GM21515 (cell line): ENCODE measurements around the gene RFNG.

Experiments
- ATAC-seq: cut with Tn5 transposase; IDR thresholded peaks from one replicate; pipeline ENCODE4 v1.9.1; 2021; ENCODE audit not compliant: unreplicated experiment

Gene RFNG, protein sequence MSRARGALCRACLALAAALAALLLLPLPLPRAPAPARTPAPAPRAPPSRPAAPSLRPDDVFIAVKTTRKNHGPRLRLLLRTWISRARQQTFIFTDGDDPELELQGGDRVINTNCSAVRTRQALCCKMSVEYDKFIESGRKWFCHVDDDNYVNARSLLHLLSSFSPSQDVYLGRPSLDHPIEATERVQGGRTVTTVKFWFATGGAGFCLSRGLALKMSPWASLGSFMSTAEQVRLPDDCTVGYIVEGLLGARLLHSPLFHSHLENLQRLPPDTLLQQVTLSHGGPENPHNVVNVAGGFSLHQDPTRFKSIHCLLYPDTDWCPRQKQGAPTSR

DNA sequence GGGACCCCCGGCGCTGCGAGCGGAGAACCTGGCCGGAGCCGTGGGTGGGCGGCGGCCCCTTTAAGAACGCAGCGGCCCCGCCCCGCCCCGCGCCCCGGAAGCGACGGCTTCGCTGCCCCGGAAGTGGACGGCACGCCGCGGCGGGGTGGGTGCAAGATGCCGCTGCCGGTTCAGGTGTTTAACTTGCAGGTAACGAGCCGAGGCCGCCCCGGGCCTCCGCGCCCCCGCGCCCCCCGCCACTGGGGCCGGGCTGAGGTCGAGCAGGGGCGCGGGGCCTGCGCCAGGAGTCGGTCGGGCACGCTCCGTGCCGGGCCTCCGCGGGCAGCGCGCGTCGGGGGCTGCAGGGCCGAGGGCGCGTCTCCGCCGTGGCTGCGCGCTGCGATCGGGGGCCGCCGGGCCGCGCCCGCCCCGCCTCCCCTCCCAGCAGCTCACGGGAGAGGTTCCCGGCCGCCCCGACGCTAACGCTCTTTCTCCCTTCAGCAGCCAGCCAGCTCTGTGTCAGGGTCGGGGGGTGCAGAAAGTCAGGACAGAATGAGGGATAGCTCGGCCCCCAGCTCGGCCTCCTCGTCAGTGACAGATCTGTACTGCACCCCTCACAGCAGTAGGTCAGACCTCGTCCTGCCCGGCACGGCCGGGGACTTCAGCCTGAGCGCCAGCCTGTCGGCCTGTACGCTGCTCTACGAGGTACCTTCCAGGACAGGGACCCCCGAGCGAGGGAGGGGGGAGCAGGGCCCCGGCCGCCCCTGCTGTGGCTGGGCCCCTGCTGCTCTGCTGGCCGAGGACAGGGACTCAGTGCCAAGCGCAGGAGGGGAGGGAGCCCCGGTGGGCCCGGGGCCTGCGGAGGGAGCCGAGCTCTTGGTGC lies at the start of gene RFNG, which contains the start of gene GPS1:
Gene RFNG (minus strand): TSS at position 36 of the 862 bp plus-strand sequence. CDS start 45 bp downstream, outside the sequence.
Gene GPS1 (plus strand): TSS at position 123 of the 862 bp plus-strand sequence. CDS start 34 bp downstream, at position 157.
- no peak for ATAC-seq

DNA sequence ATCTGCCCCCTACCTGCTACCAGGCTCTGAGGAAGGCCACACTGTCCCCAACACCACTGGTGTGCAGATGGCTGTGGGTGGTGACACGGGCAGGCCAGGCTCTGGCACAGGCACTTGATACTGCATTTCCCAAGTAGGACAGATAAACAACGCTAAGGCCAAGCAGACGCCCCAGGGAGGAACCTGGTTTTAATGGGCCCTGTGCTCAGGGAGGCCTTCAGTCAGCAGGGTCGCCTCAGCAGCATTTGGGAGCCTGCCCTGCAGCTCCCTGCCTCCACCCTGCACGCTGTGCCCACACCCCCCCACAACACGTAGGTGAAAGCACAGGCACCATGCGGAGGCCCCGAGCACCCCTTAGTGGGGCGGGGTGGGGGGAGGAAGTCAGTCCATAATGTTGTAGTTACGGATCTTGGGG lies 49.7 kb upstream of the RFNG start:
- ATAC-seq: no peak

DNA sequence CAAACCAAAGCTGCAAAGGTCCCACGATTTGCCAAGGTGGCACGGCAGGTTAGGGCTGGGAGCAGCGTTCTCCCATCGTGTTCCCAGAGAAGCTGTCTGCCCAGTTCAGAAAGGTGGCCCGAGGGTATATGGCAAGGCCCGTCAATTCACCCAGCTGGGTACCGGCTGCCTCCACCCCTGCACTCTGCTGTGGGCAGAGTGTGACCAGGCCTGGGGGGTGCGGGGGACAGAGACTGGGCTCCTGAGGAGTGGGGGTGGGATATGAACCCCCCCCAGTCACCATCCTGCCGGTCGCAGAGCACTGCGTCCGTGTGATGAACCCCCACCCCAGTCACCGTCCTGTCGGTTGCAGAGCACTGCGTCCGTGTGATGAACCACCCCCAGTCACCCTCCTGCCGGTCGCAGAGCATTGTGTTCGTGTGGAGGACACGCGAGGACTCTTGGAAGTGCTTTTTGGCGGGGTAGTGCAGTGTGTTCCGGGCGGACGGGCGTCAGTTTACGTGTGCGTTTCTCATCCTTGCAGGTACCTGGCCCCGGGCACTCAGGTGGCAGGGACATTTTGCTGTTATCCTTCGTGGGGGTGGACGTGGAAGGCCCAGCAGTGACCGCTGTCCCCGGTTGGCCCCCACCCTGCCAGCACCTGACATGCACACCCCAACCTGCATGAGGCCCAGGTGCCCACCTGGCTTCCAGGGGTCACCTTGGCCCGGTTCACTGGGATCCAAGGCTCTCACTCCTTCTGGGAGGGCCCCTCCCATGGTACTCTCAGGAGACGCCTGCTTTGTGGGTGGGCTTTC lies 49.1 kb upstream of the RFNG start:
- ATAC-seq: no peak

DNA sequence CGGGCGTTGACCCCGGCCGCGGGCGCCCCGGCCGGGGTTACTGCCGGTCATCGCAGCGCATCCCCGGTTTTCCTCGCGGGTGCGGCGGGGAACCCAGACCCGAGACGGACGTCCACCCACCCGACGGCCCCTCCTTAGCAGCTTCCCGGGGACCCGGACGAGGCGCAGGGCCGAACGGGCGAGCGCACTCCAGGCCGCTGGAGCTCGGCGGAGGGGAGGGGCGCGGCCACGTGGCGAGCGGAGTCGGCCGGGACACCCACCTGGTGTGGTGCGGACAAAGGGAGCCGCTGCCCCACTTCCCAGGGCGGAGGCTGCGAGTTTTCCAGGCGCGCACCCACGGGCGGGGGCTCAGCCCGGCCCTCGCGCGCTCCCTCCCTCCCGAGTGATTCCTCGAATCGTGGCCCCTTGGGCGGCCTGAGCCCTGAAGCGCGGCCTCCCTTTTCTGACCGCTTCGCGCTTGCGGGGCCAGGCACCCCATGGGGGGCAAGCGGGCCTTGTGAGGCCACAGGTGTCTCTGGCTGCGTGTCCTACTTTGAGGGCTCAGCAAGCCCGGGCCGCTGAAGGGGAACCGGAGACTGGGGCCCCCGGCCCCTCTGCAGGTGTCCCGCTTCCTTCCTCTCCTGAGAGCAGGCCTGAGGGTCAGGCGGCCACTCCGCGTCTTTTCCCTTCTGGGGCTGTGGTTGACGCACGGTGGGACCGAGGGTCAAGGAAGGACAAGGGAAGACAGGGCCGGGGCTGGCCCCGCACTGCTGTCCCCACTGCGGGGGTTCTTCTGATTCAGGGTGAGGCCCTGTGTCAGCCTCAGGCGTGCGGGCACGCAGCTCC lies 47.5 kb upstream of the RFNG start:
- ATAC-seq: peak; percentile 6

DNA sequence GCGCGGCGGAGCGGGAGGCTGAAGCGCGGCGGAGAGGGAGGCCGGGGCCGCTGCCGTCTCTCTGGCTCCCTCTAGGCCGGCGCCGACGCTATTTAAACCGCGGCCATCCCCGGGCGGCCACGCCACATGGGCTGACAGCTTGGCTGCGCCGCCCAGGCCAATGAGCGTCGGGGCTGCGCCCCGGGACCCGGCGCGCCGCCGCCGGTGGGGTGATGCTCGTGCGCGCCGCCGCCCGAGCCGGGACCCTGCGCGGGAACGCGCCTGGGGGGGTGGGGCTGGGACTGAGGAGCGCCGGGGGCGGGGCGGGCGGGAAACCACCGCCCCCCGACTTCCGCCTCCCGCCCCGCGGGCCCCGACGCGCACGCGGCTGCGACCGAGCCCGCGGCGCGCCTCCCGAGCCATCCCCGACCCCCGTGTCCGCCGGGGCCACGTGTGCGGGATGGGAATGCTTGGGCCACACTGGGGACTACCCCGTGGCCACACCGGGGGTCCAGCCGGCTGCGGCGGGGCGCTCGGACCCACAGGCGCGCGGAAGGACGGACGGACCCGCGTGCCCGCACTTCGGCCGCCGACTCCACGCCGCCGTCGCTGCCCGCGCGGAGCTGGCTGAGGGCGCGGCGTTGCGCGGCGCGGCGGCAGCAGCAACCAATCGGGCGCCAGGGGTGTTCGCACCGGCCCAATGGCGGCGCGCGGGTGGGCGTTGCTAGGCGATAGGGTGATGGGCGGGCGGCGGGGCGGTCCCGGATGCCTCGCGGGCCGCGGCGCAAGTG lies 46.7 kb upstream of the RFNG start, which contains the start of gene FASN:
Gene FASN (minus strand): TSS at position 68 of the 770 bp plus-strand sequence. CDS start 1,791 bp downstream, outside the sequence.
- ATAC-seq: peak; percentile 60

DNA sequence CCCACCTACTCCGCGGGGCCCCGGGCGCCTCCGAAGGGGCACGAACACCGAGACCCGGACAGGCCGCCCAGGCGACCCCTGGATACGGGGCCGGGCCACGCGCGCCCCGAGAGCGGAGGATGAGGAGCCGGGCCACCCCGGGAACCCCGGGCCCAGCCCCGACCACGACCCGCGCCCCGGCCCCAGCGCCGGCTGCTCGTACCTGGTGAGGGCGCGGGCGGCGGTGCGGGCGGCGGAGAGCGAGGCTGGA lies 46.2 kb upstream of the RFNG start:
- ATAC-seq: peak; percentile 33

DNA sequence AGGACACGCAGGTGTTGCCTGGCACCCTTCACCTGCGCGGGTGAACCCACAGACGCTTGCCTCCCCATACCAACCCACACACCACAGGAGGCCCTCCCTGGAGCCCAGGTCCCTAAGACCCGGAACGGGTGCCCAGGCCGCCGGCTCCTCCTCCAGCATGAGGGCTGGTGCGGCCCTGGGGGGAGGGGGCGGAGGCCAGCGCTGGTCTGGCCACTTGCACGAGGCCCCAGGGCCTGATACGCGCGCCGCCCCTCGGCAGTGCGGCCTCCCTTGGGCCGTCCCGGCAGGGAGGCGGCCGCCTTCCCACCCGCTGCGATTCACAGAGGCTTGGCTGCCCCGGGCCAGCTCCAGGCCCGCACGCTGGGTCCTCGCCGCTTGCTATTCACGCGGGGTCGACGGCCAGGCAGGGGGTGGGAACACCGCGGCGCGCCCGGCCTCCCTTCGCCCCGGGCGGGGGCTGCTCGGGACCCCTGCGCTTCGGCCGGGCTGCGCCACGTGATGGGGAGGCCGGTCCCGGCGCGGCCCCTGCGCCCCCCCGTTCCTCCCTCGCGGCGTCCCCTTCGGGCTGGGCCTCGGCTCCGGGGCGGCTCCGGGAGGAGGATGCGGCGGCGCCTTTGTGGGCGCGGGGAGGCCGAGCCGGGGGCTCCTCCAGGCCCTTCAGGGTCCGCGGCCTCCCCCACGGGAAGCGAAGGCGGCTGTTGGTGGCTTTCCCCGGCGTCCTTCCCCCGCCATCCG lies 45.7 kb upstream of the RFNG start:
- peak; percentile 5 for ATAC-seq

DNA sequence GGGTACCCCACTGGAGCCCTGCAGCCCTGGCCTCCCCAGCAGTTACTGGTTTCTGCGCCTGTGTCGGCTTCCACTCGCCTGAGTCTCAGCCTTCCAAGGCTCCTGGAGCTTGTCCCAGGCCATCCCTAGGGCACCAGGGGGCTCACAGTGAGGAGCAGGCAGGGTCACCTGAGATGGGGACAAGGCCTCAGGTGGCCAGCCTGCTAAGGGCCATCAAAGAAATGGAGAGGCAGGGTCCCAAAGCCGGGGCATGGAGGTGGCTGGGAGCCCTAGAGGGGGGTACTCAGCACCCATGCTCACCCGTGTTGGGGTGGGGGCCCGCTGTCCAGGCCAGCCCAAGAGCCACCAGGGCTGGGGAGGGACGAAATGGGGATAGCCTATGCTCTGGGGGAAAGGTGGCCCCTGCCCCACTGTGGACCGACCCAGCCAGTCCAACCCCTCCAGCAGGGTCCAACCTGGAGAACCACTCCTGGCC lies 45.1 kb upstream of the RFNG start:
- no peak for ATAC-seq

DNA sequence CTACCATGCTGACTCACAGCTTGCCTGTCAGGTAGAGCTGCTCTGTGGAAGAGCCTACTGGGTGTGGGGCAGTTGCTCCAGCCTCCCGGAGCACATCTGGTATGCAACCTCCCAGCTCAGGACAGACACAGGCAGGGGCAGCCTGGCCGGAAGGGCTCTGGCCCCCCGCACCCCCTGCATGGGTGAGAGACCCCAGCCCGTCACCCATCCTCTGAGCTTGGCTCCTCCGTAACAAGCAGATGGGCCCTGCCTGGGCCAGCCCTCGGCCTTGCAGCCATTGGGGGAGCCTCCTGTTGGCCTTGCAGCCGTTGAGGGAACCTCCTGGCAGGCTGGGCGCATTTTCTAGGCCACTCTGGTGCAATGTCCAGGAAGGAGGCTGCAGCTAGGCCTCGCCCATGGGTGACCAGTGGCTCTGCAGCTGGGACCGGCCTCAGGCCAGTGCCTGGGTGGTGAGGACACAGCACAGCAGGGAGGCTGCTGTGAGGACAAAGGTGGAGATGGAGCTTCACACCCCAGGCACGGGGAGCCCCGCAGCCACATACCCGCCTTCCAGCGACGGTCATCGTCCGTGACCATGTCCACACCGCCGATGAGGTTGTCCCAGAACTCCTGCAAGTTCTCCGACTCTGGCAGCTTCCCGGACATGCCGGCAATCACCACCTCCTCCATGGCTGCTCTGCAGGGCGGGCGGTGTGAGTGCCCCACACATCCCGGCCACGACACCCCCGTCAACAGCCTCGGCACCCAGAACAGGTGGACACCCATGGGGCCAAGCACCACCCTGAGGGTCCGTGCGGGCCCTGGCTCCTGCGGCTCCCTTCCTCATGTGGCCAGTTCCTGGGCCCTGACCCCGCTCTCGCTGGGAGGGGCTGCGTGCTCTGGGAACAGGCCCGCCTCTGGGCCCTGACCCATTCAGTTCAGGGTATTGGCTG lies 44.4 kb upstream of the RFNG start:
- ATAC-seq: no peak

DNA sequence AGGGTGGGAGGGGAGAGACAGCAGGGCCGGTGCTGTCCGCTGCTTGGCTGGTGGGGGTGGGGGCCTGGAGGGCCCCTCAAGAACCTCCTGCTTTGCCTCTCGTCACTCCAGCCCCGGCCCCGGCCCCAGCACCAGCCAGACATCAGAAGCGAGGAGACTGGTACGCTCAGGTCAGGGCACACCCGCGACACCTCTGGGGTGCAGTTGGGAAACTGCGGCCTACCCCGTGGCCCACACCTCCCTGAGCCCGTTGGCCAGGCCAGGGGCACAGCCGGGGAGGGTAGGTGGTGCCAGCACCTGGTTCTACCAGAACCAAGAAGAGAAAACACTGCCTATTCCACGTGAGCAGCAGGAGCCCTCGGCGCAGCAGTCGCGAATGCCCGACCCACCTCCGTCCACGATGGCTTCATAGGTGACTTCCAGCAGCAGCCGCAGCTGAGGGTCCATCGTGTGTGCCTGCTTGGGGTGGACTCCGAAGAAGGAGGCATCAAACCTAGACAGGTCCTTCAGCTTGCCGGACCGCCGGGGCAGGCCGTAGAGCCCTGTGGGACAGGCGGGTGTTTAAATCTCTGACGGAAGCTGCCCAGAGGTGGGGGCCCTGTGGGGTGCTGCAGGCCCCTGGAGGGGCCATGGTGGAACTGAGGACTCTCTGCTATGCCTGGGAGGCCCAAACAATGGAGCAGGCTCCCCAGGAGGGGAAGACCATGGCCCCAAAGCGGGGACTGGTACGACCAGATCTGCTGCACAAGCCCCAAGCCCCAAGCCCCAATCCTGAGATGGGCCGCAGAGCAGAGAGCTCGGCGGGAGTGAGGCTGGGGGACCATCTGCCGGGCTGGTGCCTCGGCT lies 43.5 kb upstream of the RFNG start:
- ATAC-seq: no peak

DNA sequence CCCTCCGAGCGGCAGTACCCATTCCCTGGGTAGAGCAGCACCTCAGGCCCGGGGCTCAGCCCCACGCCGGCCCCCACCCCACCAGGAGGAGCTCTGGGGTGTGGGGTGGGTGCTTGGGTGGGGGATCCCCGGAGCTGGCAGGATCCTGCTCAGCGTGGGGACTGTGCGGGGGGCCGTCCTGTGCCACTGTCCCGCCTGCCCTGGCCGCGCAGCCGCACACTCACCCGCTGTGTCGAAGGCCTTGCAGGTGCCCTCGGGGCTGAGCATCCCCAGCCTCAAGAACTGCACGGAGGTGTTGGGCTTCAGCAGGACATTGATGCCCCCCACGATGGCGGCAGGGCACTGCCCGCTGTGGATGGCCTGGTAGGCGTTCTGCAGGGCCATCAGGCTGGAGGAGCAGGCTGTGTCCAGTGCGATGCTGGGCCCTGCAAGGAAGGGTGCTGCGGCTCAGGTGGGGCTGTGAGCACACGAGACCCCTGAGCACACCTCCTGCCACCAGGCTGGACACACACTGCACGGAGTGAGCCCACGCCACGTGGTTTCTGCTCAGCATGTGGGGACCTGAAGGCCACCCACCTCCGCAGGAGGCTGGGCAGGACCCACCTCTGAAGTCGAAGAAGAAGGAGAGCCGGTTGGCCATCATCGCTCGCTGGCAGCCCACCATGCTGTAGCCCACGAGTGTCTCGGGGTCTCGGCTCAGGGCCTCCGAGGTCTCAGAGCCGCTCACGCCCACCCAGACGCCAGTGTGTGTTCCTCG lies 41.6 kb upstream of the RFNG start:
- ATAC-seq: no peak

DNA sequence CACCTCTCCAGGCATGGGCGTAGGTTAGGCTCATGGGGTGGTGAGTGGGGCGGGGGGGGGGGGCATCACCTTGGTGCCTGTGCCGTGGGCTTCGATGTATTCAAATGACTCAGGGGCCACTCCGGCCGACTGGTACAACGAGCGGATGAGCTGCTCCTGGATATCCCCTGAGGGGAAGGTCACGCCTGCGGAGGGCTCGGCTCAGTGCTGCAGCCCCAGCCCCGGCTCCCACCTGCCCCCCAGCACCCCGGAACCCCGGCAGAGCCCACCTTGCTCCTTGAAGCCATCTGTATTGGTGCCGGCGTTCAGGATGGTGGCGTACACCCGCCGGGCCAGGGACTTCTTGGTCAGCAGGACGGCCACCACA lies 41.0 kb upstream of the RFNG start:
- ATAC-seq: no peak

DNA sequence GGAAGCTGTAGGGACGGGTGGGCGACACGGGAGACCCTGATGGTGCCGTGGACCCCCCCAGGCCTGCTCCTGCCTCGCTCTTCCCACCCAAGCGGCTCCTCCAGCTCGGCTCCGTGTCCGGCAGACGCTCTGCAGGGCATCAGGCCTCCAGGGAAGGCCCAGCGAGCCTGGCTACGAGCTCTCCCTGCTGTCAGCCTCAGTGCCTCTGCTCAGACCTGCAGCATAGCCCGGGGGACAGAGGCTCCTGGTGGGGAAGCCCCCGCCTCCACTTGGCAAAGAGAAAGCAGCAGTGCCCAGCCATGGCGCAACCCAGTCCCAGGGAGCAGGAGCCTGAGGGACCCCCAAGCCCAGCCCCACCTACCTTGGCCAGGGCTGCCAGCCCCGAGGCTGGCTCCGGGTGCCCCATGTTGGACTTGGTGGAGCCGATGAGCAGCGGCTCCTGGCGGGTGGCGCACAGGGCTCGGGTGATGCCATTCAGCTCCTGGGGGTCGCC lies 40.5 kb upstream of the RFNG start:
- no peak for ATAC-seq

DNA sequence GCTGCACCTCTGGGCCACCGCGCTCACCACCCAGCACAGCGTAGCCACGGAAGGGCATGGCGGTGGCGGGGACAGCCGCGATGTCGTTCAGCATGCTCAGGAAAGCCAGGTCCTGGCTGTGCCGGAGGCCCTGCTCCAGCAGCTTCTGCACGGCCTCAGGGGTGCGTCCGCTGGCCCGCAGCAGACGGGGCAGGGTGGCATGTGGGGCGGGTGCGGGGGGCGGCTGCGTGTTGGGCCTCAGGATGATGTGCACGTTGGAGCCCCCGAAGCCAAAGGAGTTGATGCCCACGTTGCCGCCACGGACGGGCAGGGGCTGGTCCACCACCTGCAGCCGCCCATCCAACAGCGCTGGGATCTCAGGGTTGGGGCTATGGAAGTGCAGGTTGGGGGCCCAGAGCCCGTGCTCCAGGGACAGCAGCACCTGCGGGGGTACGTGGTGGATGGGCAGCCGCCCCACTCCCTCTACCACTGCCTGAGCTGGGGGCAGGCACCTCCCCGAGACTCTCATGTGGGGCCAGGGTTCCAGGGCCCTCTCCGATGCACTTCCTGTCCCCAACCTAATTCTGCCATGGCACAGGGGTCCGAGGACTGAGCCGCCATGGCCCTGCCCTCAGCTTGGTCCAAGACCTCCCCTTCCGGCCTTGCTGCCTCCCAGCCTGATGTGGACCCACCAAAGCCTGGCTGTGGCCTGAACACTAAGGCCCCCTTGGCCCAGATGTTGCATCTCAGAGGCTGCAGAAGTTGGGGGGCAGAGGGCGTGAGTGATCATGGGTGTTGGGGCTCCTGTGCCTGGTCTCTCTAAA lies 39.9 kb upstream of the RFNG start:
- ATAC-seq: no peak

DNA sequence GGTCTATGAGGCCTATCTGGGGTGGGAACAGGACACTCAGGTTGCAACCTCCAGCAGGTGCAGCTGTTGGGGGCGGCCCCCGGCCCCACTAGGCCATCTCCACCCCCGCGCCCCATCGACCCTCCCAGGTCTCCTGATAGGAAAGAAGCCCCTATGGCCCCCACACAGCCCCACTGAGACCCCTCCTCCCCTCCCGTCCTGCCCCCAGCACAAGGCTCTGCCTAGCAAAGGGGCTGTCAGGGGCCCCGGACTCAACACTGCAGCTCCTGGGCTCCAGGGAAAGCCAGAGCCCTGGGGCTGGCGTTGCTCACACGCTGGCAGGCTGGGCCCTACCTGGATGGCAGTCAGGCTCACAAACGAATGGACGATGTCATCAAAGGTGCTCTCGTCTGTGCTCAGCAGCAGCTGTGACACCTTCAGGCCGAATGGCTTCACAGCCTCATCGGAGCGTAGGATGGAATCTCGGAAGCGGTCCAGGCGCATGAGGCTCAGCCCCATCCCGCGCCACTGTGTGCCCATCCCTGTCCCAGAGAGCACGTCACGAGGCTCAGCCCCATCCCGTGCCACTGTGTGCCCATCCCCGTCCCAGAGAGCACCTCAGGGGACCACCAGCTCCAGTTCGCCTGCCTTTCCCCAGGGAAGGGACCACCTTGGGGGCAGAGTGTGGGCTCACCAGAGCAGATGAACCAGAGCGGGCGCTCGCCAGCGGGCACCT lies 39.1 kb upstream of the RFNG start:
- ATAC-seq: no peak
